Loucy (cell line): ENCODE results near the gene ACP3.

ENCODE experiments used
- CTCF ChIP-seq: fragments of 200-600 bp; sonication (generic); conservative IDR thresholded peaks from 2 replicates; pipeline ENCODE4 v1.5.1; 2014; ENCODE audit warnings: mild to moderate bottlenecking, antibody characterized with exemption, low read length
- EZH2phosphoT487 ChIP-seq: fragments of 200-600 bp; IDR thresholded peaks from 2 replicates; pipeline ENCODE4 v1.6.1; 2018; ENCODE audit warnings: antibody characterized with exemption, mild to moderate bottlenecking, moderate library complexity, borderline replicate concordance

DNA sequence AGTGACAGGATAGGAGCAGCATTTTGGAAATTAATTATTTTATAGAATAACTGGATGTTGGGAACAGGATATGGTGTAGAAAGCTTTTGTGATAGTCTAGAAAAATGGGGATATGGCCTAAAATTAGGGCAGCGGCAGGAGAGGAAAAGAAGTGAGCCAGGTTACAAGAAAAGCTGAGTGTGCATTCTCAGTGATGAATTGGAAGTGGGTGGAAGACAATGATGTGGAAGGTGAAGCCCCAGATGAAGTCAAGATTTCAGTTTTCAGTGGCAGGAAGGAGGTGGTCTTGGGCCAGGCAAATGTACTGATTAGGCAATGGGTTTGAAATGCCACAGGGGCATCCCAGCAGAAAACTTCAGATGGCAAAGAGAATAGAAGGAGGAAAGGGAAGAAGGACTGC is 33.6 kb downstream of the ACP3 start:
- no peak for TF ChIP-seq CTCF
- no peak for TF ChIP-seq EZH2phosphoT487
